ENCODE data around the gene SELENON. TPM values are rescaled to one million over a fixed set of nuclear protein-coding genes. Genes with fewer than 3 reads are reported as not detected.

Gene SELENON
- total RNA-seq, 4 donors from 2014 or later: 9.0 to 94.0 (median 18.0) TPM

DNA sequence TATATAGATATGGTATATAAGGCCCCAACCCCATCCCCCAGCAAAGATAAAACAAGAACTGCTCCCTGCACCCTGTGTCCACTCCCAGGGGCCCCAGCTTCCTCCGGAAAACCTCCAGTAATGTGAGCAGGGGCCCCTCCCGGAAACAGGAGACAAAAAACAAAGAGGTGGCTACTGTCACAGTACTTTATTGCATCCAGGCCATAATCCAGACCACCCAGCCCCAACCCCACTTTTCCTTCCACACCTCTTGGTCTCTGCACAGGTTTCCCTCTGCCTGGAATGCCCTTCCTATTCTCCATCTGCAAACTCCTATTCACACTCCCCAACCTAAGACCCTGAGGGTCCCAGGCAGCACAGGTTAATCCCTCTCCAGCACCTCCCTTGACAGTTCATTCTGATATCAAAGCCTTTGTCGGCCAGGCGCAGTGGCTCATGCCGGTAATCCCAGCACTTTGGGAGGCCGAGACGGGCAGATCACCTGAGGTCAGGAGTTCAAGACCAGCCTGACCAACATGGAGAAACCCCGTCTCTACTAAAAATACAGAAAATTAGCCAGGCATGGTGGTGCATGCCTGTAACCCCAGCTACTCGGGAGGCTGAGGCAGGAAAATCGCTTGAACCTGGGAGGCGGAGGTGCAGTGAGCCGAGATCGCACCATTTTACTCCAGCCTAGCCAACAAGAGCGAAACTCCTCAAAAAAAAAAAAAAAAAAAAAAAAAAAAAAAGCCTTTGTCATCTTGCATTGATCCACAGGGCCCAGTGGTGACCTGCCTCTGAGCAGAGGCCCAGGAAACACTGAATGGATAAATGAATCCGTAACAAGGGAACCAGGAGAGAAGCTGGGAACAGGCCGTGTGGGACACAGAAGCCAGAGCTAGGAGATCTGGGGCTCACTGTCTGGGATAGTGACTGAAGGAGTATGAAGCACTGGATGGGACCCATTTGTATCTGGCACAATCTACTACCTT is 61.6 kb downstream of the SELENON start:
- TF ChIP-seq, protein P1, sequence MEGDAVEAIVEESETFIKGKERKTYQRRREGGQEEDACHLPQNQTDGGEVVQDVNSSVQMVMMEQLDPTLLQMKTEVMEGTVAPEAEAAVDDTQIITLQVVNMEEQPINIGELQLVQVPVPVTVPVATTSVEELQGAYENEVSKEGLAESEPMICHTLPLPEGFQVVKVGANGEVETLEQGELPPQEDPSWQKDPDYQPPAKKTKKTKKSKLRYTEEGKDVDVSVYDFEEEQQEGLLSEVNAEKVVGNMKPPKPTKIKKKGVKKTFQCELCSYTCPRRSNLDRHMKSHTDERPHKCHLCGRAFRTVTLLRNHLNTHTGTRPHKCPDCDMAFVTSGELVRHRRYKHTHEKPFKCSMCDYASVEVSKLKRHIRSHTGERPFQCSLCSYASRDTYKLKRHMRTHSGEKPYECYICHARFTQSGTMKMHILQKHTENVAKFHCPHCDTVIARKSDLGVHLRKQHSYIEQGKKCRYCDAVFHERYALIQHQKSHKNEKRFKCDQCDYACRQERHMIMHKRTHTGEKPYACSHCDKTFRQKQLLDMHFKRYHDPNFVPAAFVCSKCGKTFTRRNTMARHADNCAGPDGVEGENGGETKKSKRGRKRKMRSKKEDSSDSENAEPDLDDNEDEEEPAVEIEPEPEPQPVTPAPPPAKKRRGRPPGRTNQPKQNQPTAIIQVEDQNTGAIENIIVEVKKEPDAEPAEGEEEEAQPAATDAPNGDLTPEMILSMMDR (IDR thresholded peaks at IDR 0.05): no peak
- TF ChIP-seq POLR2A (IDR thresholded peaks at IDR 0.05): no peak
- H3K4me1 ChIP-seq: no peaks in the 10 kb centered on the region
- H3K4me3 ChIP-seq: no peak overlapping the region
- H3K9me3 ChIP-seq: no peaks in the 10 kb centered on the region
- intact Hi-C loops (cut with DNase I; ENCODE audit: low total_unique reads): no loop called here
- H3K27ac ChIP-seq: no peak overlapping the region
- H3K36me3 ChIP-seq: no peaks in the 10 kb centered on the region
- DNase-seq: no peak
- H3K27me3 ChIP-seq: no peaks in the 10 kb centered on the region

GRCh38 chr1:25862785-25863485 is 62.9 kb downstream of the SELENON start:
- intact Hi-C loops (cut with DNase I; ENCODE audit: low total_unique reads): no loop called here
- DNase-seq: no peak
- TF ChIP-seq, protein P1 (IDR thresholded peaks at IDR 0.05): no peak
- no peak for TF ChIP-seq POLR2A (IDR thresholded peaks at IDR 0.05)

DNA sequence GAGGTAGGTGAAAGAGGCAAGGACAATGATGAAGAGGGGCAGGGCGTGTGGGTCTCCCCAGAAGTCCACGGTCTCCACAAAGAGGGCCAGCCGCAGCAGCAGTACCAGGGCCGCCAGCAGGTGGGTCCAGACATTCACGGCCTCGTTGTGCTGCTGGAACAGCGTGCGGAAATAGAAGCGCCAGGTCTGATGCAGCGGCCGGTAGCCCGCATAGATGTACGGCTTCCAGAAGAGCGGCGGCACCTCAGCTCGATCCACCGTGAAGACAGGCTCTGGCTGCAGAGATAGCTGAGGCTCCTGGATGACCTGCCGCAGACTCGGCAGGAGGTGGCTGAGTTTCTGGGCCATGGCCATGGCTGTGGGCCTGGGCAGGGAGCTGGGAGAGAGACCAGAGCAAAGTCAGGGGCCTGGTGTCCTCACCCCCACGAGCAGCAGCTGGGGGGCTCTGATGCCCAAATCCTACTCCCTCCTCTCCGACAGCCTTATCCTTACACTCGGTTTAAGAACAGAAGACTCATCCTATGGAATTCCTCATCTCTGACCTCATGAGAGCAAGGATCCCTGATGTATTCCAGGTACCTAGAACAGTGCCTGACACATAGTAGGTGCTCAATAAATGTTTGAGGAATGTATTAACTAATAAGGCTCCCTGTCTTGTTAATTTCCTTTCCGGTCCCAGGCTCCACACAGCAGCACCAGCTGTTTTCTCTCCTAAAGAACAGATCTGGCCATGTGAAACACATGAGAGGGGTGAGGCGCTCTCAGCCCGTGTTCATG is 63.7 kb downstream of the SELENON start:
- H3K27me3 ChIP-seq: no peaks in the 10 kb centered on the region
- H3K36me3 ChIP-seq: no peaks in the 10 kb centered on the region
- no peak for TF ChIP-seq POLR2A (IDR thresholded peaks at IDR 0.05)
- TF ChIP-seq, protein P1 (IDR thresholded peaks at IDR 0.05): no peak
- no peak for DNase-seq
- H3K27ac ChIP-seq: no peak overlapping the region
- no peaks in the 10 kb centered on the region for H3K9me3 ChIP-seq
- no peak overlapping the region for H3K4me3 ChIP-seq
- intact Hi-C loops (cut with DNase I; ENCODE audit: low total_unique reads): no loop called here
- H3K4me1 ChIP-seq: no peaks in the 10 kb centered on the region

More at GRCh38 chr1:25862785-25863485, 62.9 kb downstream of the SELENON start:
- Histone ChIP-seq H3K36me3 (no peaks in the 10 kb centered on the region), H3K4me3 (no peak overlapping the region), H3K4me1 (no peaks in the 10 kb centered on the region), H3K27me3 (no peaks in the 10 kb centered on the region), H3K27ac (no peak overlapping the region), H3K9me3 (no peaks in the 10 kb centered on the region)

DNA sequence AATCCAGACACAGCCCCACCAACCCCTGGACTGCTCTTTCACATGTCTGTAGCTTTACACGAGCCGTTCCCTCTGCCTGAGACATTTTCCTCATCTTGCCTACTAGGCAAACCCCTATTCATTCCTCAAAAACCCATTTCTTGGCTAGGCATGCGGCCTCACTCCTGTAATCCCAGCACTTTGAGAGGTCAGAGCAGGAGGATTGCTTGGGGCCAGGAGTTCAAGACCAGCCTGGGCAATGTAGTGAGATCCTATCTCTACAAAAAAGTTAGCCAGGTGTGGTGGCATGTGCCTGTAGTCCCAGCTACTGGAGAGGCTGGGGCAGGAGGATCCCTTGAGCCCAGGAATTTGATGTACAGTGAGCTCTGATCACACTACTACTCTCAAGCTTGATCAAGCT is 64.4 kb downstream of the SELENON start:
- Histone ChIP-seq H3K36me3 (no peaks in the 10 kb centered on the region), H3K4me1 (no peaks in the 10 kb centered on the region), H3K27ac (no peak overlapping the region), H3K4me3 (no peak overlapping the region), H3K27me3 (no peaks in the 10 kb centered on the region), H3K9me3 (no peaks in the 10 kb centered on the region)
- no peak for TF ChIP-seq POLR2A (IDR thresholded peaks at IDR 0.05)
- TF ChIP-seq, protein P1 (IDR thresholded peaks at IDR 0.05): no peak
- no peak for DNase-seq
- intact Hi-C loops (cut with DNase I; ENCODE audit: low total_unique reads): no loop called here
